GM18861 (cell line): ENCODE results near the gene CDH23.

Experiments
- ATAC-seq: cut with Tn5 transposase; IDR thresholded peaks from one replicate; pipeline ENCODE4 v1.9.1; 2021; ENCODE audit not compliant: unreplicated experiment

The CDH23 gene

DNA sequence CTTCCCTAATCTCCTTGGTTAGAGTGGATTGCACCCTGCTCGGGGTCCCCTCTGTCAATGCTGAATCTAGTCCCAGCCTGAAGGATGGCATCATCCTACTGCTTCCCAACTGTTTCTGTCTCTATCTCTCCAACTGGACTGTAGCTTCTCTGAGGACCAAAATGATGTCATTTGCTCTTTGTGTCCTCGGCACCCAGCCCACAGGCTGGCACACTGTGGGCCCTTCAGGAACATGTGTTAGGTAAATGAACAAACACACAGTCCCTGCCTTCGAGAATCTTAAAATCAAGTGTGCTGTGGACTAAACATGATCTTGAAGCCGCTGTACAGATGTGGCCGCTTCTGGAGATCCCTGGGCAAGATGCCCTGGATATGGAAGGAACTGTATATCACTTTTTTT, 5.0 kb upstream of the CDH23 start:
- no peak for ATAC-seq

DNA sequence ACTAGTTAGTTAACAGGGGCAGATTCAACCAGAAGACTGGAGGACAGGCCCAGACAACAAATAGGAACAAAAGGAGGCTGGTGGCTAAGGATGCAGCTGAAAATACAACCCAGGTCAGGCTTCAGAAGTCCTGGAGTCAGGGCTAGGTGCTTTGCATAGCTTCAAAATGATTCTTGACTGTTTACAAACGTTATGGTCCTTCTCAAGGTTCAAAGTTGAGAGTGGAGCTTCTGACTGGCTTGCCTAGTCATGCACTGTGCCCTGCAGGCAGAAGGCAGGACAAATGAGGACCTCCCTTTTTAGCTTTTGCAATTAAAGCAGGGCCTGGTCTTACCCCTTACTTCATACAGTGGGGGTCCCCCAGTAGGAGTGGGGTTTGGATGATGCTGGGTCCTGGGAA, 4.4 kb upstream of the CDH23 start:
- ATAC-seq, result no peak

DNA sequence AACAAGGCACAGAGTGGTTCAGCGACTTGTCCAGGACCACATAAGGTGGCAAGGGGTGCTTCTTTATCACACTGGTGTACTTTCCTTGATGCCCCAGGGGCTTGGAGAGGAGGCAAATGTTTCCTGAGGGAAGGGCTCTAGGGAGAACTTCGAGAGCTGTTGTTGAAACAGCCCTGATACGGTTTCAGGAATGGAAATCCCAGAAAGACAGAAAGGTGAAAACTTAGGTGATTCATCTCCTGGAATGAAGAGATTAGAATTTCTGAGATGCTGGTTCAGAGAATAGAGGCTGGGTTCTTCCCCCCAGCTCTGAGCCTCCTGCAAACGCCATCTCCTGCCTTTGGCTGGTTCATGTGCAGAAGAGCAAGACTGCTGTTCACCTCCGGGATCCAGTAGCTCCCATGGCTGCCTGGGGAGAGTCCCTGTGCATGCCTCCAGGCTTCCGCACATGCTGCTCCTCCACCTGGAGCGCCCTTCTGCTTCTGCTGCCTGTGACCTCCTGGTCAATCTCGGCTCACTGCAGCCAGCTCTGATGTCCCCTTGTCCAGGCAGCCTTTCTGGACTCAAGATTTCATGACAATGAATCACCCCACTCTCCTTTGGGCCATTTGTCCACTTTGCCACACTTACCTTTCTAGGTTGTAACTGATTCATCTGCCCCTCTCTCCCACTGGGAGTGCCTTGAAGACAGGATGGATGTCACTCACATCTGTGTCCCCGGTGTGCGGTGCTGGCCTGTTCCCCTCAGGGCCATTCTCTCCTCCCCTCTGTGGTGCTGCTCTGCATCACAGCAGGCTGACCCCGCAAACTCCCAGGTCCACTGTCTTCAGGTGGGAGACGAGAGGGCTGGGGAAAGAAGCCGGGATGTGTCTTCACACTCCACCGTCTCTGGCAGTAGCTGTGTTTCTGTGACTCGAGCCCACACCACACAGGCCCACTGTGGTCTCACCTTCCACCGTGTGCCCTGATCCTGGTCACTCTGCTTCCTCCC, 3.6 kb upstream of the CDH23 start:
- no peak for ATAC-seq

GRCh38 chr10:71393841-71394475, 2.8 kb upstream of the CDH23 start:
- no peak for ATAC-seq

GRCh38 chr10:71394926-71395562, 1.7 kb upstream of the CDH23 start:
- no peak for ATAC-seq

DNA sequence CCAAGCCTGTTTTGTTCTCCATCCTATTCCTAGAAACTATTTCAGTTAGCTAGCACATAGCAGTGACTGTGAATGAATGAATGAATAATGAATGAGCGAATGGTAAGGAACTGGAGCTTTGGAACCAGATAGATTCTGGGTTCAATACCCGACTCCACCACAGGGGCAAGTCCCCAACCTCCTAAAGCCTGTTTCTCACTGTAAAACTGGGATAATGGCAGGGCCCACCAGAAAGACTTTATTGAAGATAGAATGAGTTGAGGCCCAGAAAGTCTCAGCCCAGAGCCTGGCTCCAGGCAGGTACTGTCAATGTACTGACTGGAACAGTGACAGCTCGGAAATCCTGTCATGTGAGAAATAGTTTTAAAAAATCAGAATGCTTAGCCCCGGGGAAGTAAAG, 1.1 kb upstream of the CDH23 start:
- ATAC-seq, result no peak

GRCh38 chr10:71396084-71396710, 523 bp upstream of the CDH23 start:
- no peak for ATAC-seq

GRCh38 chr10:71397296-71398212, 834 bp downstream of the CDH23 start:
- no peak for ATAC-seq

GRCh38 chr10:71398976-71399375, 2.3 kb downstream of the CDH23 start:
- ATAC-seq, result no peak

DNA sequence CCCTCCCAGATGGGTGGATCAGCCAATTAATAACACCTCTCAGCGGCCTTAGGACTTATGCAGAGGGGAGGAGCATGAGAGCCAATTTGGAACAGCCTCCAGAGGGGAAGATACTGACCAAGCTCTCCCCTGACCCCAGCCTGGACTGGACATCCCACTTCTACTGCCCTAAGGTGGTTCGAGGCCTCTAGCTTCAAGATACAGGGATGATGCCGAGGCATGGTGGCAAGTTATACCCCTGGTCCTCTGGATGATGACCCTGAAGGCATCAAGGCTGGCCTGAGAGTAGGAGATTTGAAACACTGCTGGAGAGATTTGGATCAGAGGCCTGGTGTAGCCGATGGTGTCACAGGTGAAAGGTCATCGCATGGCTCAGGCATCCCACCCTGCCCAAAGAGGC, 3.2 kb downstream of the CDH23 start:
- ATAC-seq, result no peak

DNA sequence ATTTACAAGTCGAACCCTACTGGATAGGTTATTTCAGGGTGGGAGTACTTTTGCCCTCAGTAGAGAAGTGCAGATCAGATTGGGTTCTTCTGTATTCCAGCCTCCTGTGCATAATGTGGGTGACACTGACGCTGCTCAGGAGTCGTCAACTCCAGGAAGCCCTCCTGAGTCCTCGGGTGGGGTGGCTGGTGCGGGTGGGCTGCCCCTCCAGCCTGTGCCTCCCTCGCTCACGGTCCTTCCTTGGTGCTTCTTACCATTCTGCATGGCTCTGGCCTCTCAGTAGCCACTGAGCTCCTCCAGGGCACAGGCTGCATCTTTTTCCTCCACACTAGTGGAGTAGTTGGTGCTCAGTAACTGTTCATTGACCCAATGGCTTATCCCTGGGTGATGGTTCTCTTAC, 4.3 kb downstream of the CDH23 start:
- ATAC-seq, result no peak

- ATAC-seq, result no peak
Observed at GRCh38 chr10:71402005-71402404, 5.3 kb downstream of the CDH23 start.

DNA sequence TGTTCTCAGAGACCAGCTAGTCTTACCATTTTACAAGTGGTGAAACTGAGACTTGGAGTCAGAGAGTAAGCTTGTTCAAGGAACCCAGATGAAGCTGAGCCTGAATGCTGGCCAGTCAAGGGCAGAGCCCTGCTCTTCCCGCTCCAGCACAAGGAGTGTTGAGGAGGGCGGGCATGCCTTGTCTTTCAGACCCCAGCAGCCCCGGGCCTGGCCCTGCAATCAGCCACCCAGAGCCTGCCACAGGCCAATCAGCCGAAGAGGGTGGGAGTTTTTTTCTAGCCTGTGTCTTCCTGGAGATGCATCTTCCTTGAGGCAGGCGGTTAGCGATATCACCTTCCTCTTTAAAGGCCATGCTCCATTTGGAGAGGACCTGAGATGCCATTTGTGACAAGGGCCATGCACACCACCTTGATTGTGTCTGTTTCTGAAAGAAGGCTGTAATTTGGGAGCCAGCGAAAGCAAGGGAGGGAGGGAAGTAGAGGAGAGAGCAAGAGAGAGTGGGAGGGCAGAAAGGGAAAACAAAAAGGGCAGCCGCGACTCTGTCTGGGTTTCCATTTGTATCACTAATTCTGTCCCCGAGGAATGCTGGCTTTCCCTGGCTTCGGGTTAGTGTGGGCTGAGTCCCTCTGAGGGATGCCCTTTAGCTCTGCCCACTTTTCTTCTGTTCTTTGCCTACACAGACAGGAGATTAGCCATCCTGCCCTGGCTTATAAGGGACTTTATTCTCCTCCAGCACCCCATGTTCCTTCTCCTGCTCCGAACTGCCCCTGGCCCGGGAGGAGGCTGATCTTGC, 8.0 kb downstream of the CDH23 start:
- no peak for ATAC-seq

GRCh38 chr10:71406878-71407277, 10.2 kb downstream of the CDH23 start:
- ATAC-seq, result no peak

- ATAC-seq, result no peak
Observed at GRCh38 chr10:71408436-71409225, 11.9 kb downstream of the CDH23 start.

GRCh38 chr10:71409516-71410104, 12.9 kb downstream of the CDH23 start:
- no peak for ATAC-seq

DNA sequence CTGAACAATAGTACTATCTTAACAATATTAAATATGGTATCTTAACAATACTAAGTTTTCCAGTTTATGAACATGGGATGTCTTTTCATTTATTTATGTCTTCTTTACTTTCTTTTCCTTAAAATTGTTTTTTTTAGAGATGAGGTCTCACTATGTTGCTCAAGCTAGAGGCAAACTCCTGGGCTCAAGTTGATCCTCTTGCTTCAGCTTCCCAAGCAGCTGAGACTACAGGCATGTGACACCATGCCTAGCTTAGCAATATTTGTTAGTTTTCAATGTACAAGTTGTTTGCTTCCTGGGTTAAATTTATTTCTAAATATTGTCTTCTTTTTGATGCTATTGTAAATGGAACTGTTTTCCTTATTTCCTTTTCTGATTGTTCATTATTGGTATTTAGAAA, 16.9 kb downstream of the CDH23 start:
- ATAC-seq, result no peak

- no peak for ATAC-seq
Observed at GRCh38 chr10:71414359-71414758, 17.6 kb downstream of the CDH23 start.
